PC-9 (cell line): ENCODE data around the gene FNDC3B. TPM values are rescaled to one million over a fixed set of nuclear protein-coding genes. Genes with fewer than 3 reads are reported as not detected.

Experiments
- BruUV-seq: library from RNA; stranded (reverse); fragments of 400-500 nt; replicated peaks from 2 replicates; lab custom pipeline; 2021; lab: Mats Ljungman, UMichigan
- CTCF ChIA-PET: fragments of 300-600 bp; sonication (Branson Sonifier 250); formaldehyde crosslinking; loops from one replicate; lab custom pipeline; 2022; ENCODE audit warnings: antibody characterized with exemption; lab: Charles Lee
- POLR2A ChIA-PET: fragments of 300-600 bp; sonication (Branson Sonifier 250); formaldehyde crosslinking; loops from one replicate; lab custom pipeline; 2022; ENCODE audit warnings: antibody characterized with exemption; ENCODE audit not compliant: unreplicated experiment; lab: Charles Lee
- DNase-seq, 2 experiments: peaks; one replicate each; pipeline versions ENCODE4 v3.0.0 to v3.0.0-alpha.2; 2015 to 2022; ENCODE audit warnings: mixed read lengths in 1 of 2
- H2AFZ ChIP-seq: fragments of 200-600 bp; sonication (generic); 2 replicates; pipeline ENCODE4 v1.8.1; 2017; ENCODE audit warnings: antibody characterized with exemption
- H3F3A ChIP-seq: fragments of 200-600 bp; sonication (generic); 2 replicates; pipeline ENCODE4 v1.8.1; 2017; ENCODE audit warnings: antibody characterized with exemption, mild to moderate bottlenecking, low read depth; ENCODE audit not compliant: insufficient read depth
- H3K27ac ChIP-seq: fragments of 200-600 bp; sonication (generic); 2 replicates; pipeline ENCODE4 v1.6.1; 2016; ENCODE audit warnings: mixed run types
- H3K27me3 ChIP-seq: fragments of 200-600 bp; sonication (generic); 2 replicates; pipeline ENCODE4 v1.6.1; 2016; ENCODE audit warnings: low read depth, mixed run types; ENCODE audit not compliant: insufficient read depth
- H3K36me3 ChIP-seq: fragments of 200-600 bp; sonication (generic); 2 replicates; pipeline ENCODE4 v1.6.1; 2016; ENCODE audit warnings: low read depth, mixed run types
- H3K4me1 ChIP-seq: fragments of 200-600 bp; sonication (generic); replicated peaks from 2 replicates; pipeline ENCODE4 v1.6.1; 2016; ENCODE audit warnings: mixed run types; ENCODE audit not compliant: insufficient read depth
- H3K4me2 ChIP-seq: fragments of 200-600 bp; sonication (generic); 2 replicates; pipeline ENCODE4 v1.6.1; 2017; ENCODE audit warnings: mixed run types
- H3K4me3 ChIP-seq: fragments of 200-600 bp; sonication (generic); 2 replicates; pipeline ENCODE4 v1.6.1; 2016; ENCODE audit warnings: mixed run types
- H3K79me2 ChIP-seq: fragments of 200-600 bp; sonication (generic); 2 replicates; pipeline ENCODE4 v1.6.1; 2017; ENCODE audit warnings: low read depth, mixed run types
- H3K9me2 ChIP-seq: fragments of 200-600 bp; sonication (generic); 2 replicates; pipeline ENCODE4 v1.8.1; 2017; ENCODE audit warnings: mild to moderate bottlenecking; ENCODE audit not compliant: insufficient read depth
- H3K9me3 ChIP-seq: fragments of 200-600 bp; sonication (generic); 2 replicates; pipeline ENCODE4 v1.8.1; 2016; ENCODE audit warnings: low read depth; ENCODE audit not compliant: insufficient read depth
- H4K20me1 ChIP-seq: fragments of 200-600 bp; sonication (generic); 2 replicates; pipeline ENCODE4 v1.8.1; 2017; ENCODE audit not compliant: insufficient read depth
- EZH2 ChIP-seq: fragments of 200-600 bp; sonication (generic); IDR thresholded peaks from 2 replicates; pipeline ENCODE4 v1.8.0; 2017; ENCODE audit warnings: antibody characterized with exemption, low read depth
- intact Hi-C: fragments of 100-400 bp; cut with micrococcal nuclease; formaldehyde crosslinking; loops from one replicate; pipeline ENCODE4 v1.10.0; 2022; ENCODE audit not compliant: unreplicated experiment
- total RNA-seq: library from RNA; stranded (reverse); gene quantifications from 2 replicates; pipeline ENCODE4 v1.2.3, GENCODE V29; 2021
- TF ChIP-seq, protein P1 (sequence below): fragments of 200-600 bp; sonication (generic); conservative IDR thresholded peaks from 2 replicates; pipeline ENCODE4 v1.6.1; 2017; ENCODE audit warnings: mixed run types, antibody characterized with exemption, mild to moderate bottlenecking, moderate library complexity

FNDC3B gene
- total RNA-seq, 1 experiment from 2014 or later: 106 TPM

DNA sequence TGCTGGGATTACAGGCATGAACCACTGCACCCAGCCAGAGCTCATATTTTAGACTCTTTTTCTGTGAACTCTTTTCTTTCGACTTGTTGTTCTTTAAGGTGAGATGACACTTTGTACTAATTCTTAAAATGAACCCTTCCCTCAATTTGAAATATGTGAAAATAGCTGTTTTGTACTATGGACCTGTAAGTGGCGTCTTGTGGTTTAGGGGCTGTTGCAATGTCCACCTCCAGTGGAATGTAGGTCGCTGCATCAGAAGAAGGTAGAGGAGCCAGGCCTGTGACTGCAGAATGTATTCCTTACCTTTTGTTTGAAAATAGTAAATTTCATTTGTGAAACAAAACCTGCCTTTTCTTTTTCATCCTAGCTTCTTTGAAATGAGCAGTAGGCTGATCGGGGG, 38.9 kb downstream of the FNDC3B start:
- Histone ChIP-seq H4K20me1 (peaks cover 98% of the 10 kb centered on the region), H3F3A (peaks cover 88% of the 10 kb centered on the region), H3K4me2 (no peak overlapping the region), H2AFZ (no peak overlapping the region), H3K79me2 (peaks cover 100% of the 10 kb centered on the region), H3K9me3 (peaks cover 3% of the 10 kb centered on the region; the same call in 1 of the 2 replicates), H3K27ac (no peak overlapping the region), H3K36me3 (peaks cover 89% of the 10 kb centered on the region), H3K4me3 (no peak overlapping the region), H3K4me1 (0 out of 2 replicates have a peak, but pooled peaks cover 15% of the 10 kb centered on the region), H3K27me3 (no peaks in the 10 kb centered on the region), H3K9me2 (no peaks in the 10 kb centered on the region)
- POLR2A ChIA-PET: interaction anchor here (0.6 to 0.7 kb wide), 3 partner anchors 11 to 697 kb away, joined by 3 to 10 read pairs (median 8); no protein-coding TSS in a partner anchor
- TF ChIP-seq, protein P1, sequence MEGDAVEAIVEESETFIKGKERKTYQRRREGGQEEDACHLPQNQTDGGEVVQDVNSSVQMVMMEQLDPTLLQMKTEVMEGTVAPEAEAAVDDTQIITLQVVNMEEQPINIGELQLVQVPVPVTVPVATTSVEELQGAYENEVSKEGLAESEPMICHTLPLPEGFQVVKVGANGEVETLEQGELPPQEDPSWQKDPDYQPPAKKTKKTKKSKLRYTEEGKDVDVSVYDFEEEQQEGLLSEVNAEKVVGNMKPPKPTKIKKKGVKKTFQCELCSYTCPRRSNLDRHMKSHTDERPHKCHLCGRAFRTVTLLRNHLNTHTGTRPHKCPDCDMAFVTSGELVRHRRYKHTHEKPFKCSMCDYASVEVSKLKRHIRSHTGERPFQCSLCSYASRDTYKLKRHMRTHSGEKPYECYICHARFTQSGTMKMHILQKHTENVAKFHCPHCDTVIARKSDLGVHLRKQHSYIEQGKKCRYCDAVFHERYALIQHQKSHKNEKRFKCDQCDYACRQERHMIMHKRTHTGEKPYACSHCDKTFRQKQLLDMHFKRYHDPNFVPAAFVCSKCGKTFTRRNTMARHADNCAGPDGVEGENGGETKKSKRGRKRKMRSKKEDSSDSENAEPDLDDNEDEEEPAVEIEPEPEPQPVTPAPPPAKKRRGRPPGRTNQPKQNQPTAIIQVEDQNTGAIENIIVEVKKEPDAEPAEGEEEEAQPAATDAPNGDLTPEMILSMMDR: no peak
- TF ChIP-seq EZH2: no peak
- DNase-seq: no peak
- no TSS peak for BruUV-seq
- CTCF ChIA-PET: no interaction called here
- intact Hi-C loops: no loop called here

- Histone ChIP-seq H3F3A (peaks cover 88% of the 10 kb centered on the region), H3K9me3 (peaks cover 3% of the 10 kb centered on the region; the same call in 1 of the 2 replicates), H3K27ac (no peak overlapping the region), H3K27me3 (no peaks in the 10 kb centered on the region), H3K9me2 (no peaks in the 10 kb centered on the region), H3K4me2 (no peak overlapping the region), H3K4me3 (no peak overlapping the region), H3K4me1 (0 out of 2 replicates have a peak, but pooled peaks cover 15% of the 10 kb centered on the region), H2AFZ (no peak overlapping the region), H3K36me3 (peaks cover 89% of the 10 kb centered on the region), H4K20me1 (peaks cover 94% of the 10 kb centered on the region), H3K79me2 (peaks cover 100% of the 10 kb centered on the region)
- ChIA-PET POLR2A (interaction anchor here (0.6 kb wide), 2 partner anchors 11 to 633 kb away, joined by 3 to 10 read pairs; no protein-coding TSS in a partner anchor), CTCF (no interaction called here)
- intact Hi-C loops: no loop called here
- BruUV-seq: no TSS peak
- TF ChIP-seq EZH2: no peak
- TF ChIP-seq, protein P1: no peak
- DNase-seq: no peak
Observed at GRCh38 chr3:172078721-172079120, 39.3 kb downstream of the FNDC3B start.

GRCh38 chr3:172079326-172079976, 40.1 kb downstream of the FNDC3B start:
- ChIA-PET POLR2A (no interaction called here), CTCF (no interaction called here)
- Histone ChIP-seq H3F3A (peaks cover 92% of the 10 kb centered on the region), H3K27me3 (no peaks in the 10 kb centered on the region), H3K4me2 (no peak overlapping the region), H3K27ac (no peak overlapping the region), H3K9me3 (0 out of 2 replicates have a peak, but pooled peaks cover 3% of the 10 kb centered on the region), H3K9me2 (no peaks in the 10 kb centered on the region), H2AFZ (no peak overlapping the region), H3K4me1 (0 out of 2 replicates have a peak, but pooled peaks cover 15% of the 10 kb centered on the region), H3K4me3 (no peak overlapping the region), H4K20me1 (peaks cover 94% of the 10 kb centered on the region), H3K36me3 (peaks cover 87% of the 10 kb centered on the region), H3K79me2 (peaks cover 100% of the 10 kb centered on the region)
- BruUV-seq: no TSS peak
- intact Hi-C loops: no loop called here
- DNase-seq: no peak
- TF ChIP-seq, protein P1: no peak
- TF ChIP-seq EZH2: no peak
